Measurements from ENCODE around the gene IYD. TPM values are rescaled to one million over a fixed set of nuclear protein-coding genes. Genes with fewer than 3 reads are reported as not detected.
"Not testable (repeated sequence)": the region's sequence is repeated elsewhere in the genome, so short reads cannot be mapped to it uniquely, and the experiment has no call there.

Gene IYD
- polyA plus RNA-seq, 1 donor, result 0.08 TPM

DNA sequence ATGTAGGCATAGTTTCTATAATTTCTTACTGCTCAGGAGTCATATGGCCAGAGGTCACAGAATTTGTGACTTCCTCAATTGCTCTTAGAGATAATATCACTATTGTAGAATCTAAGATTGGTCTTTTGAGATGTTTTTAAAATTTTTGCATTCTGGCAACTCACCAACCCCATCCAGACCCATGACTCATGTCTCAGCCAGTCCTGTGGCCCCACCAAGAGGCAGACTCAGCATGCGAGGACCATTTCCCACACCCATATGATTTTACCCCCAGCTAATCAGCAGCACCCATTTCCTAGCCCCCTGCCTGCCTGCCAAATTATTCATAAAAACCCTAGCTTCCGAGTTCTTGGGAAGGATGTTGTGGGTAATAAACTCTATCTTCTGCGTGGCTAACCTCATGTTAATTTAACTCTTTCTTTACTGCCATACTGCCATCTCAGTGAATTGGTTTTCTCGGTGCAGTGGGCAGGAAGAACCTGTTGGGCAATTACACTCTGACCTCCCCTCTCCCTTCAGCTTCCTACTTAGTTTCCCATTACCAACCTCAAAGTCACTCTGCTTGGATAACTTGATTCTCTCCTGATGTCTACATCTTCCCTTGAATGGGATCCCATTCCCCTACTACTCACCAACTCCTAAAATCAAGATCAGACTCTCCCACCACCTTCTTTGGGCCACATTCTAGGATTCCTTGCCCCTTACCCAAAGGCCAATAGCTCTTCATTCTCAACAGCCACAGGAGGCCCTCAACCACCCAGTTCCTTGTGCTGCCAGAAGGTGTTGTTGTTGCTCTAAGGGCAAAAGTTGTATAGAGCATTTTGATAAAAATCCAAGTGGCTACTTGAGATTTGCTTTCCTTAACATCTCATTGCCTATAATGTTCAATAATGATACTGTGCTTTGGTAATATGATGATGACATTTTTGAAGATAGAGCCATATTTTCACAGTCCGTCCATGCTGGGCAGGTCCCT lies 16.2 kb upstream of the IYD start:
- DNase-seq, result no peak

- DNase-seq, result no peak
Observed at GRCh38 chr6:150353445-150353844, 15.4 kb upstream of the IYD start.

DNA sequence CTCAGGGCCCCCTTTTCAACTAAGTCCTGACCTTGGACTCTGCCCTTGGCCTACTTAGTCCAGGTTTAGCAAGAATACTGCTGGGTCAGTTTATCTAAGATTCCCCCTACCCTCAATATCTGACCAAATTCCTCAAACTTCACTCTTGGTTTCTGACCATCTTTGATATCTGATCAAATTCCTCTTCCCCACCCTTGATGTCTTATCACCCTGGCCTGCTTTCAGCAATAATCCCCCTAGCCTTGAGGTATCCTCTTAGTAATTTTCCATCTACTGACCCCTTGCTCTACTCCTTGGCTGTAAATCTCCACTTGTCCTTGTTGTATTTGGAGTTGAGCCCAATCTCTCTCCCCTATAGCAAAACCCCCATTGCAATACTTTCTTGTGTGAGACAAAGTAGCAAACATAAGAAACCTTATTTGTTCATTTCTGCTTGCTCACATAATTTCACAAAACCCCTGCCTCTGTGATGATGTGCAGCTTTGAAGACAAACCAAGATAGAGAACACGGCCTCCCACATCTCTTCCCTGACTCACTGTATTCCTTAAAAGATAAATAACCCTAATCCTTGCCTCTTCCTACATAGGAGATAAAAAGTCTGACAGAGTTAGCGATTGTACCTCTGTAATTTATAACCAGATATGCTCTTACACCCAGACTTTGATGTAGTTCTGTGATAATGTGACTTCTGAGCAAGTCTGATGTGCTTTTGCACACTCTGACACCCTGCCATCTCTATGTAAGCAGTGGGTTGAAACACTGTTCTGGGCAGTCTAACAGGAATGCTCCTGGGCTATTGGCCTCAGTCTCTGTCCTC lies 13.8 kb upstream of the IYD start:
- no peak for DNase-seq

DNA sequence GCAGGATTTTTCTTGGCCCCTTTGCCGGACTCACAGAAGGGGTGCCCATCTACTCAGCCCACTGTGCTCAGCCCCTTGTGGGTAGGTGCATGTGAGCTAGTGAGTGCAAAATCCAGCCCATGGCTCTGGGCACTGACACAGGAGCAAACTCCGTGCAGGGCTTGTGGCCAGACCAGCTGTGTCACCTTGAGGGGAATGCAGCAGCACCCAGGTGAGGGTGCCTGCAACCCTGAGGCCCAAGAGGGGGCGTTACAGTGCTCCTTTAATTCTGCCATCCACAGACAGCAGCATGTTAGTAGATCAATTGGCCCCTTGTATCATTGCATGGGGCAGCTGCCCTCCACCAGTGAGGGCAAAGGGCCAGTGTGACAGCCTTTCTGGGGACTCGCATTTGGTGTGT lies 12.9 kb upstream of the IYD start:
- DNase-seq, result no peak

- DNase-seq, result no peak
Observed at GRCh38 chr6:150361876-150362275, 6.9 kb upstream of the IYD start.

GRCh38 chr6:150363733-150364132 lies 5.1 kb upstream of the IYD start:
- DNase-seq, result no peak

GRCh38 chr6:150366118-150366778 lies 2.6 kb upstream of the IYD start:
- DNase-seq, result no peak

DNA sequence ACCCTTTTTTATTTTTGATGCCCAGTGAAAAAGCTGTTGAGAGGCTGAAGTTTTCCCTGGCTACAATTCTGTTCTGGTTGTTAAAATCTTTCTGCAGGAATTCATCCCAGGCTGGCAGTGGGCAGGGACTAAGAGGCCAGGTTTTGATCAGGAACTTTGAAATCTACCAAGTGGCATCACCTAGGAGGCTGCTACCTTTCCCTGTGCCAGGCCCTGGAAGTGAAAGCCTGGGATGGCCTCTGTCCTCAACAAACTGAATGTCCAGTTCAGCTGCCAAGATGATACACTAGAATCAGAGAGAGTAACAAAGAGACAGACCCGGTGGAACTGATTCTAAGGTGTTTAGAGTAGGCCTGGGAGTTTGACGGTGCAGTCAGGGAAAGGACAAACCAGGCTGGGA lies 596 bp downstream of the IYD start:
- no peak for DNase-seq

GRCh38 chr6:150370112-150370511 lies 1.3 kb downstream of the IYD start:
- DNase-seq, result no peak

DNA sequence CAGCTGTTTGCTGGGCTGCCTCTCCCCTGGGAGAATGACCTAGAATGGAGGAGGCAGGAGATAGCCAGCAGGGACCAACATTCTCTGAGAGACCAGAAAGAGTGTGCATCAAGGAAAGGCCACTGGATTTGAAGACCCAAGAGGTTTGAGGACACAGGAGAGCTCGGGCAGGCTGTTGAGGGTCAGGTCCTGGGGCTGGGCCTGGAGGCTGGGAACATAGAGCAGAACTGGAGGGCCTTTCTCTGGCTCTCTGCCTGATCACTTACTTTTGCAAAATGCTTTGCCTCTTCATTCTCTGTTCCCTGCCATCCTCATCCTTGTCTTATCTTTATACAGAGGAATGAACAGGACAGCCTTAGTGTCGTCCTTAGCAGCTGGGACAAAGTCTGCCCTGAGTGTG lies 2.5 kb downstream of the IYD start:
- DNase-seq, result no peak

- DNase-seq, result no peak
Observed at GRCh38 chr6:150372051-150372450, 3.2 kb downstream of the IYD start.

GRCh38 chr6:150373260-150373701 lies 4.5 kb downstream of the IYD start:
- no peak for DNase-seq

GRCh38 chr6:150374346-150374745 lies 5.5 kb downstream of the IYD start:
- not testable (repeated sequence) for DNase-seq

- DNase-seq, result no peak
Observed at GRCh38 chr6:150377211-150377781, 8.5 kb downstream of the IYD start.

- DNase-seq, result no peak
Observed at GRCh38 chr6:150380256-150380655, 11.4 kb downstream of the IYD start.

GRCh38 chr6:150382171-150382570 lies 13.4 kb downstream of the IYD start:
- DNase-seq, result no peak

GRCh38 chr6:150391414-150391813 lies 22.6 kb downstream of the IYD start:
- DNase-seq, result no peak

GRCh38 chr6:150391890-150392289 lies 23.1 kb downstream of the IYD start:
- no peak for DNase-seq

GRCh38 chr6:150392452-150393220 lies 23.8 kb downstream of the IYD start:
- DNase-seq, result no peak

DNA sequence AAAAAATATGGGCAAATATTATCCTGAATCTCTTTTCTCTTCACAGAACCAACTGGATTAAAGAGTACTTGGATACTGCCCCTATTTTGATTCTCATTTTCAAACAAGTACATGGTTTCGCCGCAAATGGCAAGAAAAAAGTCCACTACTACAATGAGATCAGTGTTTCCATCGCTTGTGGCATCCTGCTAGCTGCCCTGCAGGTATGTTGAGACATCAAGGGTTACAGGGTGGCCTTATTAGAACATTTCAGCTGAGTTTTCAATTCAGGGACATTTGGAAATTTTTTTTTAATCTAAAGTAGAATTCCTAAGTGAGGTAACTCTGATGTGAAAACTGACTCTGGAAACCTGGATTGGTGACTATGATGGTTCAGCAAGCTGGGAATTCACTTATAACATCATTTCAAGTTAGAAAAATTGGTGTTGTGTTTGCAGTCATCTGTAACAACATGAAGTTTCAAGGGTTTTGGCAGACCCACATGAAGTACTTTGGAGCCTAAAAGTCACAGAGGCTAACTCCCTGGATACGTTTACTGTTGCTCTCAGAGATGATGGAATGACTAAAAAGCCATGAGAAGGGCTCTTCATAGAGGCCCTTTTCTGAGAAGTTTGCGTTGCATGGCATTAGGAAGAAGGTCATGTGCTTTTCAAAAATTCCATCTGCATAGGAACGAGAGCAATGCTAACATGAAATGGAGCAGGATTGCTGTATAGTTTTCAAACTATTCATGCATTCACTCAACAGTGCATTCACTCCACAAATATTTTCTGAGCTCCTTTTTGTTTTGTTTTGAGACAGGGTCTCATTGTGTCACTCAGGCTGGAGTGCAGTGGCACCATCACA lies 25.5 kb downstream of the IYD start:
- no peak for DNase-seq

DNA sequence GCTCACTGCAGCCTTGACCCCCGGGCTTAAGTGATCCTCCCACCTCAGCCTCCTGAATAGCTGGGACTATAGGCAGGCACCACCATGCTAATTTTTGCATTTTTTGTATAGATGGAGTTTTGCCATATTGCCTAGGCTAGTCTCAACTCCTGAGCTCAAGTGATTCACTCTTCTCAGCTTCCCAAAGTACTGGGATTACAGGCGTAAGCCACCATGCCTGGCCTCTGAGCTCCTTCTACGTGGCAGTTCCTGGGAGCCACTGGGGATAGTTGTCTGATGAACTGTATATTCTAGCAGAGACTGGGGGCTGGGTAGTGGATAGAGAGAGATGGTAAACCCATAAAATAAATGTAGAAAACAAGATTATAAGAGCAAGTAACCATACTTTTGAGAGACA lies 26.1 kb downstream of the IYD start:
- DNase-seq, result no peak
